PC-3 (cell line): ENCODE measurements around the gene MYF6.

Experiments
- EZH2 ChIP-seq: fragments of 300-600 bp; sonication (generic); IDR thresholded peaks from one replicate; pipeline ENCODE4 v1.6.1; 2017; ENCODE audit warnings: antibody characterized with exemption, mild to moderate bottlenecking, low read length; ENCODE audit not compliant: unreplicated experiment
- EZH2phosphoT487 ChIP-seq: fragments of 300-600 bp; sonication (generic); IDR thresholded peaks from 2 replicates; pipeline ENCODE4 v1.6.1; 2018; ENCODE audit warnings: mild to moderate bottlenecking, antibody characterized with exemption, low read length, borderline replicate concordance
- TF ChIP-seq, protein P1 (sequence below): fragments of 300-600 bp; sonication (generic); conservative IDR thresholded peaks from 2 replicates; pipeline ENCODE4 v1.5.1; 2017; ENCODE audit warnings: antibody characterized with exemption, low read depth, mild to moderate bottlenecking, low read length

GRCh38 chr12:80711866-80712265 is 4.4 kb downstream of the MYF6 start:
- TF ChIP-seq, protein P1, sequence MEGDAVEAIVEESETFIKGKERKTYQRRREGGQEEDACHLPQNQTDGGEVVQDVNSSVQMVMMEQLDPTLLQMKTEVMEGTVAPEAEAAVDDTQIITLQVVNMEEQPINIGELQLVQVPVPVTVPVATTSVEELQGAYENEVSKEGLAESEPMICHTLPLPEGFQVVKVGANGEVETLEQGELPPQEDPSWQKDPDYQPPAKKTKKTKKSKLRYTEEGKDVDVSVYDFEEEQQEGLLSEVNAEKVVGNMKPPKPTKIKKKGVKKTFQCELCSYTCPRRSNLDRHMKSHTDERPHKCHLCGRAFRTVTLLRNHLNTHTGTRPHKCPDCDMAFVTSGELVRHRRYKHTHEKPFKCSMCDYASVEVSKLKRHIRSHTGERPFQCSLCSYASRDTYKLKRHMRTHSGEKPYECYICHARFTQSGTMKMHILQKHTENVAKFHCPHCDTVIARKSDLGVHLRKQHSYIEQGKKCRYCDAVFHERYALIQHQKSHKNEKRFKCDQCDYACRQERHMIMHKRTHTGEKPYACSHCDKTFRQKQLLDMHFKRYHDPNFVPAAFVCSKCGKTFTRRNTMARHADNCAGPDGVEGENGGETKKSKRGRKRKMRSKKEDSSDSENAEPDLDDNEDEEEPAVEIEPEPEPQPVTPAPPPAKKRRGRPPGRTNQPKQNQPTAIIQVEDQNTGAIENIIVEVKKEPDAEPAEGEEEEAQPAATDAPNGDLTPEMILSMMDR, result no peak
- TF ChIP-seq EZH2, result no peak
- TF ChIP-seq EZH2phosphoT487, result no peak
